Measurements from ENCODE around the gene PDE4B. TPM values are rescaled to one million over a fixed set of nuclear protein-coding genes. Genes with fewer than 3 reads are reported as not detected.

Gene PDE4B
- total and polyA plus RNA-seq, 11 donors = 1.4 to 71.9 (median 16.2) TPM

GRCh38 chr1:66083003-66083402 lies 290.3 kb downstream of the PDE4B start:
- intact Hi-C loops (cut with DNase I) = no loop called here
- no peaks in the 10 kb centered on the region for H3K9me3 ChIP-seq
- H3K4me3 ChIP-seq = no peak overlapping the region
- WGBS, 4 donors = 40 to 51% (median 43%) methylated on average over 3 of the region's 3 CpGs
- DNase-seq = no peak
- no peaks in the 10 kb centered on the region for H3K36me3 ChIP-seq
- H3K4me1 ChIP-seq = no peaks in the 10 kb centered on the region
- no peak overlapping the region for H3K27ac ChIP-seq
- peaks cover 0 to 4% (median 0%) of the 10 kb centered on the region in 9 donors for H3K27me3 ChIP-seq
- no peak for ATAC-seq
- TF ChIP-seq POLR2A (IDR thresholded peaks at IDR 0.05) = no peak
- TF ChIP-seq CTCF (IDR thresholded peaks at IDR 0.05) = no peak

GRCh38 chr1:66084442-66084841 lies 291.7 kb downstream of the PDE4B start:
- ATAC-seq = no peak
- Histone ChIP-seq H3K27me3 (peaks cover 0 to under 1% (median 0%) of the 10 kb centered on the region in 9 donors), H3K4me3 (no peak overlapping the region), H3K9me3 (no peaks in the 10 kb centered on the region), H3K36me3 (no peaks in the 10 kb centered on the region), H3K4me1 (no peaks in the 10 kb centered on the region), H3K27ac (no peak overlapping the region)
- intact Hi-C loops (cut with DNase I) = no loop called here
- TF ChIP-seq CTCF (IDR thresholded peaks at IDR 0.05) (no peak), POLR2A (IDR thresholded peaks at IDR 0.05) (no peak)
- no peak for DNase-seq

GRCh38 chr1:66085600-66085999 lies 292.9 kb downstream of the PDE4B start:
- no peak for DNase-seq
- no peak for ATAC-seq
- TF ChIP-seq CTCF (IDR thresholded peaks at IDR 0.05) = no peak
- no peak for TF ChIP-seq POLR2A (IDR thresholded peaks at IDR 0.05)
- peaks cover 0 to 4% (median 0%) of the 10 kb centered on the region in 9 donors for H3K27me3 ChIP-seq
- no peaks in the 10 kb centered on the region for H3K4me1 ChIP-seq
- H3K27ac ChIP-seq = no peak overlapping the region
- intact Hi-C loops (cut with DNase I) = no loop called here
- no peaks in the 10 kb centered on the region for H3K36me3 ChIP-seq
- no peaks in the 10 kb centered on the region for H3K9me3 ChIP-seq
- no peak overlapping the region for H3K4me3 ChIP-seq
- 61 to 69% (median 66%) methylated on average over 4 of the region's 4 CpGs for WGBS, 4 donors

GRCh38 chr1:66088787-66089186 lies 296.1 kb downstream of the PDE4B start:
- TF ChIP-seq POLR2A (IDR thresholded peaks at IDR 0.05) (no peak), CTCF (IDR thresholded peaks at IDR 0.05) (no peak)
- intact Hi-C loops (cut with DNase I) = no loop called here
- H3K27ac ChIP-seq = no peak overlapping the region
- DNase-seq (no peak), ATAC-seq (no peak)
- no peaks in the 10 kb centered on the region for H3K4me1 ChIP-seq
- H3K9me3 ChIP-seq = no peaks in the 10 kb centered on the region
- no peak overlapping the region for H3K4me3 ChIP-seq
- 69 to 80% (median 77%) methylated on average over 3 of the region's 3 CpGs for WGBS, 4 donors
- no peaks in the 10 kb centered on the region for H3K36me3 ChIP-seq
- peaks cover 0 to 4% (median 0%) of the 10 kb centered on the region in 9 donors for H3K27me3 ChIP-seq

Measured in heart left ventricle (tissue), 16 donors.